ENCODE results near the gene RAI2.
A peak's percentile ranks its signal among the peaks of the same experiment; 100 is the strongest.

Gene RAI2

GRCh38 chrX:17829566-17829965 lies 31.5 kb downstream of the RAI2 start:
- DNase-seq, result no peak

- DNase-seq, result peak in 6 of 58 donors; percentile 1 to 16 (median 3)
Observed at GRCh38 chrX:17828171-17828570, 32.9 kb downstream of the RAI2 start.

DNA sequence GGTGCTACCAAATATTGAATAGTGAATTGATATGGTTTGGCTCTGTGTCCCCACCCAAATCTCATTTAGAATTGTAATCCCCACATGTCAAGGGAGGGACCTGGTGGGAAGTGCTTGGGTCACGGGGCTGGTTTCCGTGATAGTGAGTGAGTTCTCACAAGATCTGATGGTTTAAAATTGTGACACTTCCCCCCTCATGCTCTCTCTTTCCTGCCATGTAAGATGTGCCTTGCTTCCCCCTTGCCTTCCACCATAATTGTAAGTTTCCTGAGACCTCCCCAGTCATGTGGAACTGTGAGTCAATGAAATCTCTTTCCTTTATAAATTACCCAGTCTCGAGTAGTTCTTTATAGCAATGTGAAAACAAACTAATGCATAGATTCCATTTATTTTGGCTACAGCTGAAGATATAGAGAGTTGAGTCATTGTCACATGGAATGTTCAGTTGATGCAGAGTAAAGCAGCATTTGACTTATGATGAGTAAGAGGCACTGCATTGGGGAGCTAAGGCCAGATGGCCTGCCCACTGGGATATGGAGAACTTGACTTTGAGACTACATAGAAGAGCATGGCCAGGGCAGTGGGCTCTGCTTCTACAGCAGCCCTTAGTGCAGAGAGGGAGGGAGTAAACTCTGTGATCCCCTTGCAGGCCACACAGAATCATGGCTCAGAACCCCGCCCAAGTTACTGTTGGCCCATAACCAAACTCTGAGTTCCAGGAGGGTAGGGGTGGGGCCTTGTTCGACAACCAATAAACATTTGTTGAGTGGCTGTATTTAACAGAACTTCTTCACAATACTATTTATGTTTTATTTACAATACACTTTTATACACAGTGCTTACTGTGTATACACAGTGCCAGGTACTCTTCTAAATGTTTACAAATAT lies 34.2 kb downstream of the RAI2 start:
- DNase-seq, result no peak

GRCh38 chrX:17824980-17825379 lies 36.1 kb downstream of the RAI2 start:
- no peak for DNase-seq

GRCh38 chrX:17822351-17822750 lies 38.7 kb downstream of the RAI2 start:
- DNase-seq, result no peak

GRCh38 chrX:17820100-17820499 lies 41.0 kb downstream of the RAI2 start:
- DNase-seq, result no peak

DNA sequence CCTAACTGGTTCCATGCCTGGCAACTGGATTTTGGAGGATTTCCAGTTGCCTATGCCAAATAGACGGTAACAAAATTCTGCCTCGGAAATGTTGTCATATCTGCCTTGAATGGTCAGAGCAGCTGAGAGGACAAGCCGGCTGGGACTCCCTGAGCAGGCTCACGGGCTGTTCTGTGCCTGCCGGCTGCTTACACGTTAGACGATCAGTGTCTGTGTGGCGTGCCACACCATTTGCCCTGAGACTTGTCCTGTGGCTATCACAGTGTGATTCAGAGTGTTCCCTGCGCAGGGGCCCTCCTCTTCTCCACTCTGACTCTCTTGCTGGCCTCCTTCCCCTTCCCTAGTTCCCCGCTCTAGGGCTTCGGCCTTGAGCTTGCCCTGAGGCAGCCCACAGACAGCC lies 42.4 kb downstream of the RAI2 start:
- DNase-seq, result no peak

- no peak for DNase-seq
Observed at GRCh38 chrX:17817251-17817650, 43.8 kb downstream of the RAI2 start.

DNA sequence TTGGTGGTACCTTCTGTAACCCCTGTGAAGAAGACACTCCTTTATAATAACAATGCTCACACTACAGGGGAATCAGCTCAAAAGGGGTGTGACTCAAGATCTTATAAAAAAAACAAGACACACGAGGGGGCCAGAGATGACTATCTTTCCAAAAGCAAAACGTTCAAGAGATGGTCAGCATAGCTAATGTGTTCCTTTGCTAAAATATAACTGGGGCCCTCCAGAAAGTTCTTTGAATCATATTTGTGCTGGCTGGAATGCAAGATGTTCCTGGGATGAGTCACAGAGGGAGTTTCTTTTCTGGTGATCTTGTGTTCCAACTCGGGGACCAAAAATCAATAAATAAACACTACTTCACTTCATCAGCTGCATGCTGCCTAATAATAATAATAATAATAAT lies 46.5 kb downstream of the RAI2 start:
- no peak for DNase-seq

GRCh38 chrX:17814059-17814458 lies 47.0 kb downstream of the RAI2 start:
- no peak for DNase-seq

- DNase-seq, result no peak
Observed at GRCh38 chrX:17813277-17813676, 47.8 kb downstream of the RAI2 start.

DNA sequence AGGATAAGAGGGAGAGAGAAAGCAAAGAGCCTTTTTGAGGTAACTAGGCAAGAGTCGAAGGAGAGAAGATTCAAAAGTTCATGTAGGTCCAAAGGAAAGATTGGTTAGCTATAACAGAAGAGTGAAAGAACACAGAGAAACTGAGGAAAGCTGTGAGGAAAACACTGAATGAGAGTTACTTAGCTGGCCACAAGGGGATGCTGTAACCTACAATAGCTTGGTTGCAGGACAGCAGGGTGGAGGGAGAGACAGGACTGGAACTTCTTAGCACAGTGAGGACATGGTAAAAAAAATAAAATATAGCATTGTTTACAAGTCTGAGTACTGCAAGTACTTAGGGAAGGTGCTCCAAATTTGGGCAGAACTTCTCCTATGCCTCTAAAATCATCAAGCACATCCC lies 48.3 kb downstream of the RAI2 start:
- no peak for DNase-seq

GRCh38 chrX:17809984-17810383 lies 51.1 kb downstream of the RAI2 start:
- no peak for DNase-seq

DNA sequence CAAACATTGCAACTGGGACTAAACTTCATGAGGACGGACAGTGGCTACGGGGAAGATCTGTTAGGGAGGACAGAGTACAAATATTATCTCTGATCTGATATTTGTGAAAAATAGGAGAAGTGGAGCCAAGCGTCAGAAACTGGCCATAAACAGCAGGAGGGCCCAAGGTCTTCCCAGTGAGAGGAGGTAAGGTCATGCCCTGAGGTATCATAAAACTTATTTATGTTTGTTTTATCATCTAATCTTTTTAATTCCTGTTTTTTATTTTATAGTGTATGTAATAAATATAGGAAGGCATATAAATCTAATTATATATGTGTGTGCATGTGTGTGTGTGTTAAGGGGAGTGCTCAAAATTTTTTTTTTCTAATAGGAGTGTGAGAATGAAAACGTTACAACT lies 51.8 kb downstream of the RAI2 start:
- DNase-seq, result no peak

DNA sequence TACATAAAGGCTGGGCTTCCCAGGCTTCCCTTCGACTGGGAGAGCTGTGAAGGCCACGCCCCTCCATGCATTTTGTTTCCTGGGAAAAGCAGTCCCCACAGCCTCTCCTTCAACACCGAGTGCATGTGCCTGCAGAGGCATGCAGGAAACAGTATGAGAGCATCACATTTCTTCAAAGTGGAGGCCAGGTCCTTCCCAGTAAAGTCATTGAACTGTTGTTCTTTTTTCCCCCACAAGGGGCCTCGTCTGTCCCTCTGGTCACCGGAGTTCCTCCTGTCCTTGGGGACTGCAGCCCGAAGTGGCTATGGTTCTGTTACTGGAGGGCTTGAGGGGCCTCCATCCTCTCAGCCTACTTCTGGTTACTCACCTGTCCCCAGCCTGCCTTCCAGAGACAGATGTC lies 56.0 kb downstream of the RAI2 start:
- DNase-seq, result no peak

- no peak for DNase-seq
Observed at GRCh38 chrX:17803449-17803848, 57.6 kb downstream of the RAI2 start.

DNA sequence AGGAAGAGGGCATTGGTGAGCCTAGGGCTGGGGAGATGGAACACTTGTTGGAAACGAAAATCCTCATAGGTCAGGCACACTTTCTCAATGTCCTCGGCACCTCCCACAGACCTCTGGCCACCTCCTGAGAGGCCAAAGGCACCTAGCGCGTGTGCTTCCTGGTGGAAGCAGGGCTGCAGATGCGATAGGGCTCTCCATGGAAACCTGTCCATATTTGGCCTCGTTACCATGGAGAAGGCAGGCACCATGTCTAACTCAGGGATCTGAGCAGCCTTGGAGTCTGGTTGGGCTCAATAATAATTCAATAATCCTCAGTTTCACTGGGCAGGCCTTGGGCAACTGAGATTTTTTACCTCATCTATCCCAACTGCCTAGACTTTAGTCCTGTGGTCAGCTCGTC lies 58.3 kb downstream of the RAI2 start:
- no peak for DNase-seq

- no peak for DNase-seq
Observed at GRCh38 chrX:17801431-17801830, 59.7 kb downstream of the RAI2 start.

DNA sequence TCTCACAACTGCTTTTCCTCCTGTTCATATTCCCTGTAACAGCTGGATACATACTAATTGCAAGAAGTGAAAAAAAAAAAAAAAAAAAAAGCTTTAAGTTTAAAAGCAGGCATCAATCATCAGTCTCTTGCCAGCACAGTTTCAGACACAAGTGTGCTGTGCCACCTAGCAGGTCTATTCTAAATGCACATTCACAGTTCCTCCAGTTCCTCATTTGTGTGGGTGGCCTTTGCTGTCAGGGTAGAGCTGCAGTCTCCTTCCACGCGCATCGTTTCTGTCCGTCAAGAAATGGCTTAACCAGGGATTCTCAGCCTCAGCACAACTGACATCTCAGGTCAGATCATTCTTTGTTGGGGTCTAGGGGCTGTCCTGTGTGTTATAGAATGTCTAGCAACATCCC lies 62.2 kb downstream of the RAI2 start:
- peak in 2 of 58 donors; percentile 2 to 4 for DNase-seq

DNA sequence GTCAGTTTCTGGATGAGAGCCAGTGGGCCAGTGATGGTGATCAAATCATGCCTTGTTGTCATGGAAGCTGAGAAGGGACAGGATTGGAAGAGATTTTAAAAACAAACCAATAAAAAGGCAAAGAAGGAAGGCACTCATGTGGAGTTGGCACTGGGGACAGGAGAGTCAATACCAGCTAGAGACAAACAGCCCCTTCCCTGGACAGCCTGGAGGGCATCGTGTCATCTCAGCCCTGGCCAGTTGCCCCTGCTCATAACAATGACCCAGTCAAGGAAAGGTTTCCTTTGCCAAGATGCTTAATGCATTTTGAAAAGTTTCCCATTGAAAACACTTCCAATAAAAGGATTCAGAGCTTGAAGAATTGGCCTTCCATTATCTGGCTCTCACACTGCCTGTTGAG lies 68.3 kb downstream of the RAI2 start:
- peak in 12 of 58 donors; percentile 0 to 58 (median 2) for DNase-seq

DNA sequence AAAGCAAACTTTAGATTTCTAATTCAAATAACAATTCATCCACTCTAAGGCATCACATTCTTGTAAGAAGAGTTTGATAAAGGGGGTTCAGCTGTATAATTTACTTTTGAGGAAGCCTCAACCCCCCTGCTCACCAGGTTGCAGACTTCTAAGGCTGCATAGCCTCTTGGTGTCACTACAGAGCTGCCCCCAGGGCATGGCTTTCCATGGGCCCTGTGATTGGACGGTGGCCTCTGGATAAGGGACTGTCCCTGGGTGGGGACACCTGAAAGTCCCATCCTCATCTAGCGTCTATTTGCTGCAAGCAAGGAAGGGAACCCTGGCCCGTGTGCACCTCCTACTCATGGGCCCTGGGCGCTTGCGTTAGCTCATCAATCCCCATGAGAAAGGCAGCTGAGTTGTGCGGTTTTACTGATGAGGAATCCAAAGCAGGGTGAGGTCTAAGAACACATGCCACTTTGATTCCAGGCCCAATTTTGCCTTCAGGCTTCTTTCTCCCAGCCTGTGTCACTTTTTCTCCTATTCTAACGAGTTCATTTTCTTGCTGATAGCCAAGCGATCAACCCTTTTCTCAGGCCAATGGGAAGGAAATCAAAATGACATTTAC lies 72.0 kb downstream of the RAI2 start:
- no peak for DNase-seq

DNA sequence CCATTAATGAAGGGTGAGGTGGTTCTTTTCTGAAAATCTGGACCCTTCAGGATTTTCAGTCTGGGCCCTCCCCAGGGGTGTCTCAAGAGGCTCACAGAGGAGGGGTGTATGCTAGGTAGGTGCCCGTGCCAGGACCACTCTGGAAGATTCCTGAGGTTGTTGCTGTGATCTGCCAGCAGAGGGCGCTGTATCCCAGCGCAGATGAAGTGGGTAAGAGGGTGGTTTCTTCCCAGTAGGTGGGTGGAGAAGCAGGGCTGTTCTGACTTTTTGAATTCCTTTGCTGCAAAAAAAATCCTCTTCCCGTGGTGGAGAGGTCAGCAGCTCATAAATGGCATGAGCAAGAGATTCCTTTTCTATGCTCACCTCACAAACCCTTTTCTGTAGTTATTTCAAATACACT lies 72.7 kb downstream of the RAI2 start:
- DNase-seq, result peak in 31 of 58 donors; percentile 0 to 33 (median 4)

GRCh38 chrX:17787557-17787956 lies 73.5 kb downstream of the RAI2 start:
- DNase-seq, result no peak

All from anterior cingulate cortex (tissue), 58 donors.